Neural progenitor cell (in vitro differentiated cells): ENCODE results near the gene PRDM16.

ENCODE experiments used
- EZH2 ChIP-seq: fragments of 200-600 bp; sonication (generic); IDR thresholded peaks from 2 replicates; pipeline ENCODE4 v1.6.1; 2017; ENCODE audit warnings: antibody characterized with exemption, mild to moderate bottlenecking, moderate library complexity
- EZH2phosphoT487 ChIP-seq: fragments of 200-600 bp; sonication (generic); IDR thresholded peaks from 2 replicates; pipeline ENCODE4 v1.6.1; 2017; ENCODE audit warnings: antibody characterized with exemption
- TF ChIP-seq, protein P1 (sequence below): fragments of 200-600 bp; sonication (generic); IDR thresholded peaks from 2 replicates; pipeline ENCODE4 v1.5.1; 2017; ENCODE audit warnings: antibody characterized with exemption, mild to moderate bottlenecking

DNA sequence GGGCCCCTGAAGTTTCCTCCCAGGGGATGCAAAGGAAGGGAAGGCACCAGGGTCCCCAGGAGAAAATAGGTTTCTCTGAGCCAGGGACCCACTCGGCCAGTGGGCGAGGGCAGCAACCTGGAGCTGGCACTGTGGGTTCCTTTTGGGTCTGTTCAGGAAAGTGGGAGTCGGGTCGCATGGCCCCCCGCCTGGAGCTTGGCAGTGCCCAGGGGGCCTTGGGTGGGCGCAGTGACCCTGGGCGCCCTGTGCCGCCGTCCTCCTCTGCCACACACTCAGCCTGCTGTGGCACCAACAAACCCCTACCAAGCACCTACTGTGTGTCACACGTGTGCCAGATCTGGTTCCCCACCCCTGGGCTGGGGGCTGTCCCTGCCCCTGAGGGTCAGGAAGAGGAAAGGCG is 296.0 kb downstream of the PRDM16 start:
- TF ChIP-seq, protein P1, sequence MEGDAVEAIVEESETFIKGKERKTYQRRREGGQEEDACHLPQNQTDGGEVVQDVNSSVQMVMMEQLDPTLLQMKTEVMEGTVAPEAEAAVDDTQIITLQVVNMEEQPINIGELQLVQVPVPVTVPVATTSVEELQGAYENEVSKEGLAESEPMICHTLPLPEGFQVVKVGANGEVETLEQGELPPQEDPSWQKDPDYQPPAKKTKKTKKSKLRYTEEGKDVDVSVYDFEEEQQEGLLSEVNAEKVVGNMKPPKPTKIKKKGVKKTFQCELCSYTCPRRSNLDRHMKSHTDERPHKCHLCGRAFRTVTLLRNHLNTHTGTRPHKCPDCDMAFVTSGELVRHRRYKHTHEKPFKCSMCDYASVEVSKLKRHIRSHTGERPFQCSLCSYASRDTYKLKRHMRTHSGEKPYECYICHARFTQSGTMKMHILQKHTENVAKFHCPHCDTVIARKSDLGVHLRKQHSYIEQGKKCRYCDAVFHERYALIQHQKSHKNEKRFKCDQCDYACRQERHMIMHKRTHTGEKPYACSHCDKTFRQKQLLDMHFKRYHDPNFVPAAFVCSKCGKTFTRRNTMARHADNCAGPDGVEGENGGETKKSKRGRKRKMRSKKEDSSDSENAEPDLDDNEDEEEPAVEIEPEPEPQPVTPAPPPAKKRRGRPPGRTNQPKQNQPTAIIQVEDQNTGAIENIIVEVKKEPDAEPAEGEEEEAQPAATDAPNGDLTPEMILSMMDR: no peak
- TF ChIP-seq EZH2 (no peak), EZH2phosphoT487 (no peak)
